HFFc6 (cell line): ENCODE measurements around the gene HERPUD1. TPM values are rescaled to one million over a fixed set of nuclear protein-coding genes. Genes with fewer than 3 reads are reported as not detected.

Source experiments
- DNase-seq: peaks from one replicate; pipeline ENCODE4 v3.0.0-alpha.2; 2018
- H3K27ac Mint-ChIP-seq: 2 replicates; pipeline ENCODE4 v1.8.0; 2020; ENCODE audit warnings: mild to moderate bottlenecking, mixed read lengths
- H3K27me3 Mint-ChIP-seq: 2 replicates; pipeline ENCODE4 v1.8.0; 2021; ENCODE audit warnings: mild to moderate bottlenecking, moderate library complexity, mixed read lengths; ENCODE audit not compliant: insufficient read depth
- H3K36me3 Mint-ChIP-seq: 2 replicates; pipeline ENCODE4 v1.8.0; 2021; ENCODE audit warnings: low read depth, mixed read lengths
- H3K4me1 Mint-ChIP-seq: 2 replicates; pipeline ENCODE4 v1.8.0; 2020; ENCODE audit warnings: low read depth, mixed read lengths
- H3K4me3 Mint-ChIP-seq: 2 replicates; pipeline ENCODE4 v1.8.0; 2020; ENCODE audit warnings: mild to moderate bottlenecking, moderate library complexity, mixed read lengths
- H3K9me3 Mint-ChIP-seq: 2 replicates; pipeline ENCODE4 v1.8.0; 2020; ENCODE audit warnings: mild to moderate bottlenecking, mixed read lengths
- CTCF ChIP-seq: fragments of 200-600 bp; sonication (generic); IDR thresholded peaks from 2 replicates; pipeline ENCODE4 v1.5.0; 2021; ENCODE audit warnings: antibody characterized with exemption, mild to moderate bottlenecking
- total RNA-seq, 6 experiments: library from RNA; stranded (reverse); fragmentation: NEBNext Ultra II Directional; extraction: Animal tissue kit (Norgen Biotek cat#: 25700); gene quantifications; 2 replicates in 1 of 6; 3 replicates in 5 of 6; pipeline ENCODE4 v1.2.3, GENCODE V29; 2021

HERPUD1 gene
- total RNA-seq, 6 experiments from 2014 or later, result 87.9 to 109 (median 96.9) TPM

- no peak for DNase-seq
- Mint-ChIP-seq H3K4me3 (no peak overlapping the region), H3K4me1 (peaks cover 28% of the 10 kb centered on the region), H3K27ac (no peak overlapping the region), H3K36me3 (0 out of 2 replicates have a peak, but pooled peaks cover 7% of the 10 kb centered on the region), H3K27me3 (no peaks in the 10 kb centered on the region; the same call in 1 of the 2 replicates), H3K9me3 (no peaks in the 10 kb centered on the region)
- no peak for TF ChIP-seq CTCF
Measured at GRCh38 chr16:56982695-56983094, 50.8 kb downstream of the HERPUD1 start.

- TF ChIP-seq CTCF, result no peak
- H3K36me3 Mint-ChIP-seq, result 0 out of 2 replicates have a peak, but pooled peaks cover 7% of the 10 kb centered on the region
- no peaks in the 10 kb centered on the region; the same call in 1 of the 2 replicates for H3K27me3 Mint-ChIP-seq
- H3K4me1 Mint-ChIP-seq, result peaks cover 33% of the 10 kb centered on the region
- H3K4me3 Mint-ChIP-seq, result no peak overlapping the region
- DNase-seq, result no peak
- H3K27ac Mint-ChIP-seq, result no peak overlapping the region
- no peaks in the 10 kb centered on the region for H3K9me3 Mint-ChIP-seq
Measured at GRCh38 chr16:56983211-56983751, 51.3 kb downstream of the HERPUD1 start.

GRCh38 chr16:56984639-56985038, 52.7 kb downstream of the HERPUD1 start:
- 0 out of 2 replicates have a peak, but pooled peaks have one; percentile 4 for TF ChIP-seq CTCF
- Mint-ChIP-seq H3K9me3 (no peaks in the 10 kb centered on the region), H3K36me3 (0 out of 2 replicates have a peak, but pooled peaks cover 7% of the 10 kb centered on the region), H3K4me1 (peaks cover 44% of the 10 kb centered on the region), H3K27ac (no peak overlapping the region; the same call in 1 of the 2 replicates), H3K27me3 (peaks cover 5% of the 10 kb centered on the region), H3K4me3 (no peak overlapping the region)
- DNase-seq, result no peak

GRCh38 chr16:56985288-56985961, 53.5 kb downstream of the HERPUD1 start:
- H3K4me3 Mint-ChIP-seq, result peak overlapping the region; percentile 44; the same call in 1 of the 2 replicates

GRCh38 chr16:56985962-56986360, 54.0 kb downstream of the HERPUD1 start:
- H3K27ac Mint-ChIP-seq, result peak overlapping the region; percentile 90
- H3K36me3 Mint-ChIP-seq, result peaks cover 10% of the 10 kb centered on the region; the same call in 1 of the 2 replicates
- TF ChIP-seq CTCF, result no peak
- no peaks in the 10 kb centered on the region for H3K9me3 Mint-ChIP-seq
- H3K4me3 Mint-ChIP-seq, result no peak overlapping the region; the same call in 1 of the 2 replicates
- peaks cover 5% of the 10 kb centered on the region for H3K27me3 Mint-ChIP-seq
- peaks cover 55% of the 10 kb centered on the region for H3K4me1 Mint-ChIP-seq
- DNase-seq, result no peak

More at GRCh38 chr16:56985288-56985961, 53.5 kb downstream of the HERPUD1 start:
- no peaks in the 10 kb centered on the region for H3K9me3 Mint-ChIP-seq
- 0 out of 2 replicates have a peak, but pooled peaks cover 7% of the 10 kb centered on the region for H3K36me3 Mint-ChIP-seq
- H3K27ac Mint-ChIP-seq, result peak overlapping the region; percentile 90
- H3K27me3 Mint-ChIP-seq, result peaks cover 5% of the 10 kb centered on the region
- no peak for TF ChIP-seq CTCF
- DNase-seq, result peak; percentile 77
- H3K4me1 Mint-ChIP-seq, result peaks cover 50% of the 10 kb centered on the region
